Measurements from ENCODE around the gene CNTN2. TPM values are rescaled to one million over a fixed set of nuclear protein-coding genes. Genes with fewer than 3 reads are reported as not detected.

The CNTN2 gene
- total RNA-seq, 1 donor from 2014 or later, result not detected

GRCh38 chr1:205091043-205091740, 48.2 kb downstream of the CNTN2 start:
- Mint-ChIP-seq H3K36me3 (ENCODE audit: low read depth) (peaks cover 88% of the 10 kb centered on the region), H3K4me1 (no peaks in the 10 kb centered on the region), H3K9me3 (no peaks in the 10 kb centered on the region), H3K27ac (no peak overlapping the region), H3K4me3 (no peak overlapping the region), H3K27me3 (no peaks in the 10 kb centered on the region)
- intact Hi-C loops (cut with micrococcal nuclease), result no loop called here
- CTCF ChIA-PET, result no interaction called here
- no peak for DNase-seq
- no peak for ATAC-seq (ENCODE audit: low read depth)
- TF ChIP-seq CTCF (IDR thresholded peaks at IDR 0.05), result no peak
- POLR2A ChIA-PET, result no interaction called here

- Mint-ChIP-seq H3K4me1 (no peaks in the 10 kb centered on the region), H3K27me3 (no peaks in the 10 kb centered on the region), H3K9me3 (no peaks in the 10 kb centered on the region), H3K27ac (no peak overlapping the region), H3K36me3 (ENCODE audit: low read depth) (peaks cover 94% of the 10 kb centered on the region), H3K4me3 (no peak overlapping the region)
- ChIA-PET CTCF (no interaction called here), POLR2A (no interaction called here)
- intact Hi-C loops (cut with micrococcal nuclease), result no loop called here
- ATAC-seq (ENCODE audit: low read depth) (no peak), DNase-seq (no peak)
- TF ChIP-seq CTCF (IDR thresholded peaks at IDR 0.05), result no peak
Measured at GRCh38 chr1:205095422-205095821, 52.4 kb downstream of the CNTN2 start.

GRCh38 chr1:205098242-205098641, 55.2 kb downstream of the CNTN2 start:
- ATAC-seq (ENCODE audit: low read depth), result no peak
- TF ChIP-seq CTCF (IDR thresholded peaks at IDR 0.05), result no peak
- no peak overlapping the region for H3K27ac Mint-ChIP-seq
- DNase-seq, result no peak
- peaks cover 92% of the 10 kb centered on the region for H3K36me3 Mint-ChIP-seq (ENCODE audit: low read depth)
- POLR2A ChIA-PET, result no interaction called here
- H3K4me3 Mint-ChIP-seq, result no peak overlapping the region
- CTCF ChIA-PET, result no interaction called here
- no peaks in the 10 kb centered on the region for H3K9me3 Mint-ChIP-seq
- H3K4me1 Mint-ChIP-seq, result no peaks in the 10 kb centered on the region
- H3K27me3 Mint-ChIP-seq, result no peaks in the 10 kb centered on the region
- intact Hi-C loops (cut with micrococcal nuclease), result no loop called here

- no peak for DNase-seq
- Mint-ChIP-seq H3K27me3 (no peaks in the 10 kb centered on the region), H3K27ac (no peak overlapping the region), H3K36me3 (ENCODE audit: low read depth) (peaks cover 92% of the 10 kb centered on the region), H3K9me3 (no peaks in the 10 kb centered on the region), H3K4me3 (no peak overlapping the region), H3K4me1 (no peaks in the 10 kb centered on the region)
- POLR2A ChIA-PET, result no interaction called here
- CTCF ChIA-PET, result interaction anchor here (1.0 kb wide), 1 partner anchor 39 kb away, joined by 3 read pairs; no protein-coding TSS in a partner anchor
- no peak for TF ChIP-seq CTCF (IDR thresholded peaks at IDR 0.05)
- intact Hi-C loops (cut with micrococcal nuclease), result no loop called here
- ATAC-seq (ENCODE audit: low read depth), result no peak
Measured at GRCh38 chr1:205102404-205102803, 59.4 kb downstream of the CNTN2 start.

GRCh38 chr1:205107327-205107726, 64.3 kb downstream of the CNTN2 start:
- no peak for DNase-seq
- no peak for ATAC-seq (ENCODE audit: low read depth)
- TF ChIP-seq CTCF (IDR thresholded peaks at IDR 0.05), result no peak
- H3K4me3 Mint-ChIP-seq, result no peak overlapping the region
- H3K27ac Mint-ChIP-seq, result no peak overlapping the region
- H3K9me3 Mint-ChIP-seq, result no peaks in the 10 kb centered on the region
- intact Hi-C loops (cut with micrococcal nuclease), result loop anchor here (5.0 kb wide), 1 partner anchor 35 kb away; no protein-coding TSS in a partner anchor
- no peaks in the 10 kb centered on the region for H3K27me3 Mint-ChIP-seq
- H3K4me1 Mint-ChIP-seq, result peaks cover 19% of the 10 kb centered on the region
- POLR2A ChIA-PET, result no interaction called here
- CTCF ChIA-PET, result no interaction called here
- H3K36me3 Mint-ChIP-seq (ENCODE audit: low read depth), result peaks cover 70% of the 10 kb centered on the region
